Thoracic aorta (tissue), 2 donors: Measurements from ENCODE around the gene MTERF2. TPM values are rescaled to one million over a fixed set of nuclear protein-coding genes. Genes with fewer than 3 reads are reported as not detected.
A peak's percentile ranks its signal among the peaks of the same experiment; 100 is the strongest.

Experiments used
- ATAC-seq: fragments of 150-250 bp; one replicate; pipeline ENCODE4 v1.8.0; 2017; ENCODE audit warnings: low read depth; ENCODE audit not compliant: insufficient number of reproducible peaks, low FRiP score
- DNase-seq: peaks from one replicate; pipeline ENCODE4 v3.0.0-alpha.2; 2020; ENCODE audit warnings: low spot score
- H3K27ac ChIP-seq, 2 donors: fragments of 200-600 bp; sonication (generic); 1 replicate in 1 of 2; 2 replicates in 1 of 2; pipeline ENCODE4 v1.5.1; 2016; ENCODE audit warnings: mild to moderate bottlenecking in 2 of 2, moderate library complexity in 2 of 2
- H3K27me3 ChIP-seq: fragments of 200-600 bp; sonication (generic); replicated peaks from 2 replicates; pipeline ENCODE4 v1.6.0; 2016; ENCODE audit warnings: mild to moderate bottlenecking; ENCODE audit not compliant: insufficient read depth
- H3K36me3 ChIP-seq: fragments of 200-600 bp; sonication (generic); one replicate; pipeline ENCODE4 v1.5.1; 2016
- H3K4me1 ChIP-seq, 2 donors: fragments of 200-600 bp; sonication (generic); 1 replicate in 1 of 2; 2 replicates in 1 of 2; pipeline versions ENCODE4 v1.5.1 to v1.6.0; 2016; ENCODE audit warnings: low read depth in 2 of 2, mild to moderate bottlenecking in 1 of 2; ENCODE audit not compliant: control insufficient read depth in 1 of 2
- H3K4me3 ChIP-seq: fragments of 200-600 bp; sonication (generic); 2 replicates; pipeline ENCODE4 v1.5.1; 2016; ENCODE audit warnings: mild to moderate bottlenecking
- H3K9me3 ChIP-seq: fragments of 200-600 bp; sonication (generic); 2 replicates; pipeline ENCODE4 v1.5.1; 2016
- total RNA-seq, 2 donors: library from RNA; depleted of rRNA; stranded (reverse); fragments of >200 nt; gene quantifications; one replicate each; pipeline versions ENCODE4 v1.1.0 to v1.2.3, GENCODE V29; 2016
- TF ChIP-seq, protein P1 (sequence below): fragments of 200-600 bp; sonication (generic); IDR thresholded peaks from one replicate; pipeline ENCODE4 v1.5.1; 2019; ENCODE audit warnings: antibody characterized with exemption

MTERF2 gene
- total RNA-seq, 2 donors from 2014 or later: 5.8 to 11.1 TPM

DNA sequence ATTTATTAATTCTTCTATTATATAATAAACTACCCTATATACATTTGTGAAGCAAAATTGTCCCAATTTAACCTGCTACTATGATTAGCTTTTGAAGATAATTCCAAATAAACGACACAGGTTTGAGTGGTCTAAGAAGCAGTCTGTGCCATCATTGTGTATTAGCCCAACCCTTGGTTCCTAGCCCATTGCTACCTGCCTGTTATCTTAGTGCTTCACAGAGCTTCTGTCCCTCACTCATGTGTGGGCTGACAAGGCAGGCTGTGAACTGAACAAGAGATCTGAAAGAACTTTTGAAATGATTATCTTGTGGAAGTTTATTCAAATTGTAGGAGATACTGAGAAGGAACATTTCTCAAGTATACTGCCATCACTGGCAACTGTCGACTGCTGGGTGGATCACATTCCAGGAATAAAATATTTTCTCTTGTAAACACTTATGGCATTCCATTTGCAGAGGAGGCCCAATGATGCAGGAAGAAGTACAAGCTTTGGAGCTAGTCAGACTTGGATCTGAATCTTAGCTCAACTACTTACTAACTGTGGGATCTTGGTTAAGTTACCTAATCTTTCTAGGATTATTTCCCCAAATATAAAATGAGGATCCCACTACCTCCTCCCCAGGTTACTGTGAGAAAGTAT, 7.8 kb upstream of the MTERF2 start:
- TF ChIP-seq, protein P1, sequence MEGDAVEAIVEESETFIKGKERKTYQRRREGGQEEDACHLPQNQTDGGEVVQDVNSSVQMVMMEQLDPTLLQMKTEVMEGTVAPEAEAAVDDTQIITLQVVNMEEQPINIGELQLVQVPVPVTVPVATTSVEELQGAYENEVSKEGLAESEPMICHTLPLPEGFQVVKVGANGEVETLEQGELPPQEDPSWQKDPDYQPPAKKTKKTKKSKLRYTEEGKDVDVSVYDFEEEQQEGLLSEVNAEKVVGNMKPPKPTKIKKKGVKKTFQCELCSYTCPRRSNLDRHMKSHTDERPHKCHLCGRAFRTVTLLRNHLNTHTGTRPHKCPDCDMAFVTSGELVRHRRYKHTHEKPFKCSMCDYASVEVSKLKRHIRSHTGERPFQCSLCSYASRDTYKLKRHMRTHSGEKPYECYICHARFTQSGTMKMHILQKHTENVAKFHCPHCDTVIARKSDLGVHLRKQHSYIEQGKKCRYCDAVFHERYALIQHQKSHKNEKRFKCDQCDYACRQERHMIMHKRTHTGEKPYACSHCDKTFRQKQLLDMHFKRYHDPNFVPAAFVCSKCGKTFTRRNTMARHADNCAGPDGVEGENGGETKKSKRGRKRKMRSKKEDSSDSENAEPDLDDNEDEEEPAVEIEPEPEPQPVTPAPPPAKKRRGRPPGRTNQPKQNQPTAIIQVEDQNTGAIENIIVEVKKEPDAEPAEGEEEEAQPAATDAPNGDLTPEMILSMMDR: no peak
- no peaks in the 10 kb centered on the region for H3K9me3 ChIP-seq
- no peaks in the 10 kb centered on the region for H3K36me3 ChIP-seq
- no peak overlapping the region for H3K4me3 ChIP-seq
- no peak for DNase-seq
- no peak overlapping the region for H3K27ac ChIP-seq
- no peaks in the 10 kb centered on the region for H3K27me3 ChIP-seq
- H3K4me1 ChIP-seq: peaks cover 0 to 4% of the 10 kb centered on the region in 2 donors
- ATAC-seq: no peak

DNA sequence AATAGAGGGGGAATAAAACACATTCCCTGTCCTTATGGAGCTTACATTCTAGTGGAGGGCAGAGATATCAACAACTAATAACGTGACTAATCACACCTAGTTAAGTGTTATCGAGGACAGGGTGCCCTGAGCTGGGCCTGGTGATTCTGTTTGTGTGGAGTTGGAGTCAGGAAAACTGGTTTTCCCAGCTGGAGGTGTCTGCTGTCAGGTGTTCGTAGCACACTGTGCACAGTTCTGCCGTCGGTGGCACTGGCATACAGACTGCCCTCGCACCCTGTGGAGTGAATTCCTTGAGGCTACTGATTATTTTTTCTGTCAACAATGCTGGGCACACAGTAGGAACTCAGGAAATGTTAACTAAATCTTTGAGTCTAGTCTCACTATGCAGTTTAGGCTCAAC, 900 bp upstream of the MTERF2 start:
- no peaks in the 10 kb centered on the region for H3K36me3 ChIP-seq
- H3K9me3 ChIP-seq: no peaks in the 10 kb centered on the region
- no peak for DNase-seq
- peaks cover 6 to 32% of the 10 kb centered on the region in 2 donors for H3K4me1 ChIP-seq
- H3K4me3 ChIP-seq: peak overlapping the region; percentile 74
- H3K27me3 ChIP-seq: no peaks in the 10 kb centered on the region
- TF ChIP-seq, protein P1: no peak
- H3K27ac ChIP-seq: peak overlapping the region; percentile 56 to 80
- ATAC-seq: no peak

GRCh38 chr12:106986135-106986534, 811 bp downstream of the MTERF2 start:
- no peaks in the 10 kb centered on the region for H3K27me3 ChIP-seq
- peak overlapping the region; percentile 80 to 83 for H3K27ac ChIP-seq
- H3K4me3 ChIP-seq: peak overlapping the region; percentile 74
- no peak for DNase-seq
- TF ChIP-seq, protein P1: no peak
- H3K9me3 ChIP-seq: no peaks in the 10 kb centered on the region
- no peaks in the 10 kb centered on the region for H3K36me3 ChIP-seq
- ATAC-seq: no peak
- peaks cover 6 to 43% of the 10 kb centered on the region in 2 donors for H3K4me1 ChIP-seq

GRCh38 chr12:106985479-106985878, 1.5 kb downstream of the MTERF2 start:
- TF ChIP-seq, protein P1: no peak
- H3K4me3 ChIP-seq: no peak overlapping the region
- H3K27me3 ChIP-seq: no peaks in the 10 kb centered on the region
- peak overlapping the region in 1 of 2 donors; percentile 83 for H3K27ac ChIP-seq
- ATAC-seq (no peak), DNase-seq (no peak)
- no peaks in the 10 kb centered on the region for H3K36me3 ChIP-seq
- peaks cover 13 to 49% of the 10 kb centered on the region in 2 donors for H3K4me1 ChIP-seq
- H3K9me3 ChIP-seq: no peaks in the 10 kb centered on the region

DNA sequence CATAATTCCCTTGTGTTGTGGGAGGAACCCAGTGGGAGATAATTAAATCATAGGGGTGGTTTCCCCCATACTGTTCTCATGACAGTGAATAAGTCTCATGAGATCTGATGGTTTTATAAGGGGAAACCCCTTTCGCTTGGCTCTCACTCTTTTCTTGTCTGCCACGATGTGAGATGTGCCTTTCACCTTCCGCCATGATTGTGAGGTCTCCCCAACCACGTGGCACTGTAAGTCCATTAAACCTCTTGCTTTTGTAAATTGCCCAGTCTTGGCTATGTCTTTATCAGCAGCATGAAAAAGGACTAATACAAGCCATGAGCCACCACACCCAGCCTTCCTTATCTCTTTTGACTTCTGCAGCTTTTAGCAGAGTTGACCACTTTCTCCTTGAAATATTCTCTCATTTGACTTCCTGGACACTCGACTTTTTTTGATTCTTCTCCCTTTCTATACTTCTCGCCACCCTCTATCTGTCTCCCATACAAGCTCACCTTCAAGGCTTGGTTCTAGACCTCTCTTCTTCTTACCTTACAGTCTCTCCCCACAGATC, 2.3 kb downstream of the MTERF2 start:
- ATAC-seq (no peak), DNase-seq (no peak)
- Histone ChIP-seq H3K36me3 (no peaks in the 10 kb centered on the region), H3K4me1 (peaks cover 13 to 55% of the 10 kb centered on the region in 2 donors), H3K9me3 (no peaks in the 10 kb centered on the region), H3K27ac (no peak overlapping the region), H3K4me3 (no peak overlapping the region), H3K27me3 (no peaks in the 10 kb centered on the region)
- TF ChIP-seq, protein P1: no peak
